CD14-positive monocyte (primary cell): ENCODE measurements around the gene C10orf71. TPM values are rescaled to one million over a fixed set of nuclear protein-coding genes. Genes with fewer than 3 reads are reported as not detected.
A peak's percentile ranks its signal among the peaks of the same experiment; 100 is the strongest.

Source experiments
- DNase-seq, 3 donors: peaks; one replicate each; pipeline ENCODE4 v3.0.0-alpha.2; 2011 to 2022
- H2AFZ ChIP-seq: 2 replicates; pipeline ENCODE4 v1.6.0; 2012; ENCODE audit warnings: mild to moderate bottlenecking, low read depth, low read length, inconsistent platforms; ENCODE audit not compliant: insufficient read depth, poor library complexity, severe bottlenecking
- H3K27ac ChIP-seq, 2 donors: 1 replicate in 1 of 2; 2 replicates in 1 of 2; pipeline ENCODE4 v1.5.1; 2012 to 2013; ENCODE audit warnings: low read length in 2 of 2, control low read depth in 1 of 2, inconsistent platforms in 1 of 2, low read depth in 1 of 2, mild to moderate bottlenecking in 1 of 2
- H3K27me3 ChIP-seq, 2 donors: one replicate each; pipeline versions ENCODE4 v1.6.0 to v1.6.1; 2011 to 2013; ENCODE audit warnings: low read length in 2 of 2; ENCODE audit not compliant: control insufficient read depth in 2 of 2, insufficient read depth in 2 of 2
- H3K36me3 ChIP-seq, 2 donors: replicated peaks in 1 of 2; 1 replicate in 1 of 2; 2 replicates in 1 of 2; pipeline versions ENCODE4 v1.5.1 to v1.6.1; 2012 to 2013; ENCODE audit warnings: low read length in 2 of 2, control low read depth in 1 of 2, inconsistent platforms in 1 of 2, mild to moderate bottlenecking in 1 of 2; ENCODE audit not compliant: insufficient read depth in 2 of 2, control insufficient read depth in 1 of 2
- H3K4me1 ChIP-seq, 2 donors: 1 replicate in 1 of 2; 2 replicates in 1 of 2; pipeline versions ENCODE4 v1.5.1 to v1.6.1; 2012 to 2013; ENCODE audit warnings: low read length in 2 of 2, control low read depth in 1 of 2, inconsistent platforms in 1 of 2, mild to moderate bottlenecking in 1 of 2, moderate library complexity in 1 of 2; ENCODE audit not compliant: insufficient read depth in 2 of 2, control insufficient read depth in 1 of 2
- H3K4me2 ChIP-seq: replicated peaks from 2 replicates; pipeline ENCODE3; 2012; ENCODE audit warnings: low read length, moderate library complexity, mild to moderate bottlenecking; ENCODE audit not compliant: poor library complexity, severe bottlenecking; ENCODE audit errors: extremely low read depth
- H3K4me3 ChIP-seq, 3 experiments: fragments of 200-600 bp in 1 of 3; sonication (generic) in 1 of 3; replicated peaks in 1 of 3; 1 replicate in 2 of 3; 2 replicates in 1 of 3; pipeline ENCODE4 v1.5.1; 2011 to 2013; ENCODE audit warnings: low read length in 3 of 3, mild to moderate bottlenecking in 3 of 3, control low read depth in 2 of 3, low read depth in 2 of 3, inconsistent platforms in 1 of 3, moderate library complexity in 1 of 3
- H3K79me2 ChIP-seq: 2 replicates; pipeline ENCODE4 v1.6.0; 2012; ENCODE audit warnings: mild to moderate bottlenecking, control low read depth, inconsistent platforms, low read length, moderate library complexity; ENCODE audit not compliant: insufficient read depth
- H3K9ac ChIP-seq: 2 replicates; pipeline ENCODE4 v1.6.0; 2017; ENCODE audit warnings: low read length, mild to moderate bottlenecking; ENCODE audit not compliant: insufficient read depth, poor library complexity, severe bottlenecking
- H3K9me3 ChIP-seq, 2 donors: replicated peaks in 1 of 2; 1 replicate in 1 of 2; 2 replicates in 1 of 2; pipeline versions ENCODE4 v1.5.1 to v1.6.1; 2012 to 2013; ENCODE audit warnings: low read length in 2 of 2, control low read depth in 1 of 2; ENCODE audit not compliant: control insufficient read depth in 1 of 2, insufficient read depth in 1 of 2
- H4K20me1 ChIP-seq: 2 replicates; pipeline ENCODE4 v1.6.0; 2012; ENCODE audit warnings: mild to moderate bottlenecking, low read length, control low read depth, moderate library complexity; ENCODE audit not compliant: insufficient read depth
- H3K27ac Mint-ChIP-seq, 7 donors: one replicate each; pipeline ENCODE4 v1.8.0; 2020; ENCODE audit warnings: mild to moderate bottlenecking in 7 of 7, mixed read lengths in 7 of 7, moderate library complexity in 6 of 7, inconsistent platforms in 2 of 7
- H3K27me3 Mint-ChIP-seq, 3 donors: one replicate each; pipeline ENCODE4 v1.8.0; 2021 to 2022; ENCODE audit warnings: low read depth in 3 of 3, mild to moderate bottlenecking in 3 of 3, mixed read lengths in 3 of 3, moderate library complexity in 3 of 3, inconsistent platforms in 1 of 3
- H3K36me3 Mint-ChIP-seq, 2 donors: one replicate each; pipeline ENCODE4 v1.8.0; 2020; ENCODE audit warnings: mixed read lengths in 2 of 2, inconsistent platforms in 1 of 2, mild to moderate bottlenecking in 1 of 2
- H3K4me1 Mint-ChIP-seq: one replicate; pipeline ENCODE4 v1.8.0; 2020; ENCODE audit warnings: mild to moderate bottlenecking, mixed read lengths
- H3K4me3 Mint-ChIP-seq, 2 donors: one replicate each; pipeline ENCODE4 v1.8.0; 2020; ENCODE audit warnings: mild to moderate bottlenecking in 2 of 2, mixed read lengths in 2 of 2, moderate library complexity in 1 of 2
- H3K9me3 Mint-ChIP-seq, 7 donors: one replicate each; pipeline ENCODE4 v1.8.0; 2020 to 2022; ENCODE audit warnings: mixed read lengths in 7 of 7, mild to moderate bottlenecking in 6 of 7, moderate library complexity in 6 of 7, inconsistent platforms in 2 of 7
- WGBS: methylation state at CpG from one replicate; pipeline ENCODE4 v1.1.5; 2013; ENCODE audit warnings: missing lambda C conversion rate; ENCODE audit not compliant: insufficient coverage; 5-methylcytosine and 5-hydroxymethylcytosine counted together
- intact Hi-C, 2 donors: fragments of 100-400 bp; cut with micrococcal nuclease; formaldehyde crosslinking; loops; one replicate each; pipeline versions ENCODE4 v1.15.0 to v1.15.1; 2023
- polyA plus RNA-seq, 3 donors: library from polyadenylated mRNA; depleted of rRNA in 1 of 3; unstranded in 2 of 3; stranded (reverse) in 1 of 3; fragments of 300-500 nt in 2 of 3; fragments of >200 nt in 1 of 3; fragmentation: Illumina TruSeq in 2 of 3; gene quantifications; 1 replicate in 2 of 3; 2 replicates in 1 of 3; pipeline ENCODE4 v1.2.3, GENCODE V29; 2012 to 2021
- TF ChIP-seq, protein P1 (sequence below): fragments of 200-600 bp; IDR thresholded peaks from one replicate; pipeline ENCODE4 v1.8.0; 2022; ENCODE audit warnings: antibody characterized with exemption, mild to moderate bottlenecking

C10orf71 gene
- polyA plus RNA-seq, 3 donors = not detected

DNA sequence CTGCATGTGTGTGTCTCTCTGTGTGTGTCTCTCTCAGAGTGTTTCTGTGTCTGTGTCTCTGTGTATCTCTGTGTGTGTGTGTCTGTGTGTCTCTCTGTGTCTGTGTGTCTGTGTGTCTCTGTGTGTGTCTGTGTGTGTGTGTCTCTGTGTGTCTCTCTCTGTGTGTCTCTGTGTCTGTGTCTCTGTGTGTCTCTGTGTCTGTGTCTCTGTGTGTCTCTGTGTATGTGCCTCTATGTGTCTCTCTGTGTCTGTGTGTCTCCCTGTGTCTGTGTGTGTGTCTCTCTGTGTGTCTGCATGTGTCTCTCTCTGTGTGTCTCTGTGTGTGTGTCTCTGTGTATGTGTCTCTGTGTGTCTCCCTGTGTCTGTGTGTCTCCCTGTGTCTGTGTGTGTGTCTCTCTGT, 44.8 kb upstream of the C10orf71 start:
- no peak overlapping the region for H3K27ac ChIP-seq
- no peaks in the 10 kb centered on the region for H3K79me2 ChIP-seq
- TF ChIP-seq, protein P1, sequence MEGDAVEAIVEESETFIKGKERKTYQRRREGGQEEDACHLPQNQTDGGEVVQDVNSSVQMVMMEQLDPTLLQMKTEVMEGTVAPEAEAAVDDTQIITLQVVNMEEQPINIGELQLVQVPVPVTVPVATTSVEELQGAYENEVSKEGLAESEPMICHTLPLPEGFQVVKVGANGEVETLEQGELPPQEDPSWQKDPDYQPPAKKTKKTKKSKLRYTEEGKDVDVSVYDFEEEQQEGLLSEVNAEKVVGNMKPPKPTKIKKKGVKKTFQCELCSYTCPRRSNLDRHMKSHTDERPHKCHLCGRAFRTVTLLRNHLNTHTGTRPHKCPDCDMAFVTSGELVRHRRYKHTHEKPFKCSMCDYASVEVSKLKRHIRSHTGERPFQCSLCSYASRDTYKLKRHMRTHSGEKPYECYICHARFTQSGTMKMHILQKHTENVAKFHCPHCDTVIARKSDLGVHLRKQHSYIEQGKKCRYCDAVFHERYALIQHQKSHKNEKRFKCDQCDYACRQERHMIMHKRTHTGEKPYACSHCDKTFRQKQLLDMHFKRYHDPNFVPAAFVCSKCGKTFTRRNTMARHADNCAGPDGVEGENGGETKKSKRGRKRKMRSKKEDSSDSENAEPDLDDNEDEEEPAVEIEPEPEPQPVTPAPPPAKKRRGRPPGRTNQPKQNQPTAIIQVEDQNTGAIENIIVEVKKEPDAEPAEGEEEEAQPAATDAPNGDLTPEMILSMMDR = no peak
- H3K9ac ChIP-seq = peak overlapping the region; percentile 28
- Mint-ChIP-seq H3K4me3 (no peak overlapping the region), H3K27ac (no peak overlapping the region), H3K9me3 (peaks cover 0 to 5% (median 0%) of the 10 kb centered on the region in 7 donors), H3K27me3 (peaks cover 0 to 2% (median 0%) of the 10 kb centered on the region in 3 donors), H3K36me3 (no peaks in the 10 kb centered on the region), H3K4me1 (peaks cover 21% of the 10 kb centered on the region)
- H3K9me3 ChIP-seq = no peaks in the 10 kb centered on the region
- peak overlapping the region; percentile 69 for H2AFZ ChIP-seq
- H3K4me2 ChIP-seq = no peak overlapping the region
- intact Hi-C loops = no loop called here
- no peaks in the 10 kb centered on the region for H3K27me3 ChIP-seq
- no peak overlapping the region for H3K4me3 ChIP-seq
- no peaks in the 10 kb centered on the region for H3K36me3 ChIP-seq
- no peak for DNase-seq
- H4K20me1 ChIP-seq = no peaks in the 10 kb centered on the region
- peaks cover 28 to 34% of the 10 kb centered on the region in 2 donors for H3K4me1 ChIP-seq

- WGBS = 8% methylated on average over 7 of the region's 14 CpGs
- Mint-ChIP-seq H3K27me3 (peaks cover 0 to 2% (median 0%) of the 10 kb centered on the region in 3 donors), H3K27ac (no peak overlapping the region), H3K4me3 (no peak overlapping the region), H3K9me3 (peaks cover 0 to 5% (median 0%) of the 10 kb centered on the region in 7 donors), H3K4me1 (peaks cover 21% of the 10 kb centered on the region), H3K36me3 (no peaks in the 10 kb centered on the region)
- peak in 1 of 3 donors; percentile 10 for DNase-seq
- Histone ChIP-seq H3K4me2 (peak overlapping the region; percentile 34), H3K9me3 (no peaks in the 10 kb centered on the region), H3K79me2 (no peaks in the 10 kb centered on the region), H3K36me3 (no peaks in the 10 kb centered on the region), H4K20me1 (no peaks in the 10 kb centered on the region), H3K4me1 (peaks cover 28 to 34% of the 10 kb centered on the region in 2 donors), H3K27ac (no peak overlapping the region), H3K9ac (peak overlapping the region; percentile 28), H3K27me3 (no peaks in the 10 kb centered on the region), H2AFZ (peak overlapping the region; percentile 69), H3K4me3 (no peak overlapping the region)
- intact Hi-C loops = no loop called here
- TF ChIP-seq, protein P1 = no peak
These were observed 44.2 kb upstream of the C10orf71 start for GRCh38 chr10:49254556-49255318.
